Dedifferentiated amniotic fluid mesenchymal stem cell (primary cell): ENCODE measurements around the gene CCDC102A.

Source experiments
- DNase-seq: peaks from one replicate; pipeline ENCODE4 v3.0.0-alpha.2; 2016; ENCODE audit errors: extremely low spot score

Gene CCDC102A

GRCh38 chr16:57519796-57520360 lies 16.5 kb downstream of the CCDC102A start:
- peak; percentile 29 for DNase-seq

GRCh38 chr16:57518922-57519321 lies 17.4 kb downstream of the CCDC102A start:
- no peak for DNase-seq

- no peak for DNase-seq
These were observed 17.9 kb downstream of the CCDC102A start for GRCh38 chr16:57518520-57518919.

- DNase-seq, result no peak
These were observed 18.7 kb downstream of the CCDC102A start for GRCh38 chr16:57517397-57518367.

GRCh38 chr16:57516773-57517172 lies 19.6 kb downstream of the CCDC102A start:
- no peak for DNase-seq

- DNase-seq, result no peak
These were observed 20.1 kb downstream of the CCDC102A start for GRCh38 chr16:57516176-57516725.

GRCh38 chr16:57514791-57515600 lies 21.4 kb downstream of the CCDC102A start:
- DNase-seq, result no peak

GRCh38 chr16:57514371-57514770 lies 22.0 kb downstream of the CCDC102A start:
- DNase-seq, result no peak

- DNase-seq, result no peak
These were observed 22.8 kb downstream of the CCDC102A start for GRCh38 chr16:57513371-57514102.

- DNase-seq, result no peak
These were observed 23.9 kb downstream of the CCDC102A start for GRCh38 chr16:57512296-57513001.

- DNase-seq, result no peak
These were observed 26.1 kb downstream of the CCDC102A start for GRCh38 chr16:57510016-57510871.

- no peak for DNase-seq
These were observed 27.0 kb downstream of the CCDC102A start for GRCh38 chr16:57509231-57509923.

GRCh38 chr16:57508035-57508425 lies 28.3 kb downstream of the CCDC102A start:
- DNase-seq, result no peak

- no peak for DNase-seq
These were observed 29.0 kb downstream of the CCDC102A start for GRCh38 chr16:57507136-57508034.

- no peak for DNase-seq
These were observed 31.2 kb downstream of the CCDC102A start for GRCh38 chr16:57505169-57505568.

GRCh38 chr16:57504491-57504890 lies 31.9 kb downstream of the CCDC102A start:
- DNase-seq, result no peak

GRCh38 chr16:57504001-57504400 lies 32.4 kb downstream of the CCDC102A start:
- DNase-seq, result no peak

- DNase-seq, result no peak
These were observed 33.0 kb downstream of the CCDC102A start for GRCh38 chr16:57503366-57503765.
